Right cardiac atrium (tissue), 5 donors: ENCODE data around the gene ARPC5. TPM values are rescaled to one million over a fixed set of nuclear protein-coding genes. Genes with fewer than 3 reads are reported as not detected.

Experiments
- ATAC-seq, 2 donors: fragments of 200-7000 bp; cut with Tn5 transposase; one replicate each; pipeline versions ENCODE4 v1.8.0 to v1.9.1; 2020; ENCODE audit warnings: moderate library complexity in 2 of 2, mild to moderate bottlenecking in 1 of 2
- DNase-seq, 3 donors: peaks; one replicate each; pipeline ENCODE4 v3.0.0-alpha.2; 2020
- H3K27ac ChIP-seq: one replicate; pipeline ENCODE4 v1.5.1; 2013; ENCODE audit warnings: mild to moderate bottlenecking, low read length, control low read depth, moderate library complexity
- H3K27me3 ChIP-seq: one replicate; pipeline ENCODE4 v1.6.1; 2013; ENCODE audit not compliant: control insufficient read depth, insufficient read depth
- H3K4me1 ChIP-seq: one replicate; pipeline ENCODE4 v1.6.1; 2013; ENCODE audit warnings: low read length; ENCODE audit not compliant: control insufficient read depth, insufficient read depth
- H3K4me3 ChIP-seq: one replicate; pipeline ENCODE4 v1.5.1; 2013; ENCODE audit warnings: low read length, control low read depth
- H3K9me3 ChIP-seq: one replicate; pipeline ENCODE4 v1.6.1; 2013; ENCODE audit warnings: low read length; ENCODE audit not compliant: control insufficient read depth
- WGBS: extraction: QIAGEN DNeasy Blood & Tissue Kit; methylation state at CpG from one replicate; pipeline ENCODE4 v1.1.7; 2013; 5-methylcytosine and 5-hydroxymethylcytosine counted together
- intact Hi-C, 4 donors: fragments of 100-400 bp; cut with DNase I; formaldehyde crosslinking; loops; one replicate each; pipeline versions ENCODE4 v1.11.0 to v1.14.0; 2022 to 2023
- polyA plus RNA-seq: library from polyadenylated mRNA; stranded (reverse); fragments of 200-250 nt; gene quantifications from one replicate; pipeline ENCODE4 v1.2.3, GENCODE V29; 2013
- total RNA-seq, 4 donors: library from RNA; stranded (reverse); fragmentation: NEBNext Ultra II Directional; extraction: Animal tissue kit (Norgen Biotek cat#: 25700); gene quantifications; one replicate each; pipeline ENCODE4 v1.2.1, GENCODE V29; 2021
- donor health status: healthy with polysubstance abuse.
- donor health status: DM: no; HTN: yes; CAD: no.
- donor health status: DM: no; HTN: no; CAD: no.
- donor health status: DM: no; HTN: yes; CAD: no; lungs with severe emphysema.
- donor health status: DM: yes; HTN: yes; CAD: no.

ARPC5 gene
- total and polyA plus RNA-seq, 5 donors = 36.5 to 74.7 (median 50.8) TPM

DNA sequence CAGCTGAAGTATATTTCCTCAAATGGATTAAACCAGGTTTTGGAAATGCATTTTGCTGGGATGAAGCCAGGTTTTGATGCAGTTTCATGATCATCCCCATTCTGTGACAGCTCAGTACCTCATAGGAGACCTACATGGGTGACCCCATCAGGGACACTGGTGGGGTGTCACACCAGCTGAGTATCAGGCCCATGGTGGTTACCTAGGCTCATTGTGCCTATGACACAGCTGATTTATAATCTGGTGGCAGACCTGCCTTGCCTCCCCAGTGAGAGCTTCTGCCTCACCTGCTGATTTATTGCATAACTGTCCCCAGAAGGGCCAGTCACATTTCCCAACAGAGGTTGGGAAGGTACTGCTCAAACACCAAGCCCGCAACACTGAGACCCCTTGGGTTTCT lies 49.1 kb downstream of the ARPC5 start:
- no peak overlapping the region for H3K4me3 ChIP-seq
- no peaks in the 10 kb centered on the region for H3K9me3 ChIP-seq
- no peak overlapping the region for H3K27ac ChIP-seq
- 84% methylated on average over 1 of the region's 1 CpG for WGBS
- intact Hi-C loops = no loop called here
- no peaks in the 10 kb centered on the region for H3K4me1 ChIP-seq
- no peaks in the 10 kb centered on the region for H3K27me3 ChIP-seq
- DNase-seq = no peak
- no peak for ATAC-seq

DNA sequence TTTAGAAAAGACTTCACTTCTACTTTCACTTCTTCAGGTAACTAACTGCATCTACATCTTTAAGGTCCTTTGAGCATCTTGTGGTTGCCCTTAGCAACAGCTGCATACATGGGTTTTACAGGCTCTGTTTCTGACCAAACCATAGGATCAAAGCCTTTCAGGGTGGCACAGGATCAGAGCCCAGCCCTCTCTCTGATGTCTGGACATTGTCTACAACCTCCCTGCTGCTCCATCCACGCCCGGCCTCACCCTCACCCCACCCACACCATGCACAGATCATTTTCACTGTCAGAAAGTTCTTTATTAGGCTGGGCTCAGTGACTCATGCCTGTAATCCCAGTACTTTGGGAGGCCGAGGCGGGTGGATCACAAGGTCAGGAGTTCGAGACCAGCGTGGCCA lies 50.5 kb downstream of the ARPC5 start:
- intact Hi-C loops = no loop called here
- DNase-seq = no peak

DNA sequence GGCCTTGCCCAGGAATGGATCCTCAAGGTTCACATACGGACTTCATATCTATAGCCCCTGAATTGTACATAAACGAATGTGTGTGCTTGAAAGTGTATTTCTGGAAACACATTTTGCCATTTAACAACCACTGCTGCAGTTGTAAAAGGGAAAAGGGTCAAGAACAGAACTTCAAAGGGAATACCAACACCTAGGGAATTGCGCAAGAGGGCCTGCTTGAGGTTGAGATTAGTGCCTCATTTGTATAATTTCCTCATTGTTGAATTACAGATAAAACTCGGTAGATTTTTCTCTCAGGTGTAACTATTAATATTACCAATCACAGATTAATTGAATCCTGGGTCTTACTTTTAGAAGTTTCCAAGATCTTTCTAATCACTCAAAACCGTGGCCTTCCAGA lies 51.4 kb downstream of the ARPC5 start:
- no peak for DNase-seq
- Histone ChIP-seq H3K27me3 (no peaks in the 10 kb centered on the region), H3K9me3 (no peaks in the 10 kb centered on the region), H3K4me3 (no peak overlapping the region), H3K4me1 (no peaks in the 10 kb centered on the region), H3K27ac (no peak overlapping the region)
- 68% methylated on average over 5 of the region's 5 CpGs for WGBS
- ATAC-seq = no peak
- intact Hi-C loops = no loop called here

More for the DNA sequence above, 50.5 kb downstream of the ARPC5 start:
- Histone ChIP-seq H3K4me1 (no peaks in the 10 kb centered on the region), H3K27ac (no peak overlapping the region), H3K4me3 (no peak overlapping the region), H3K27me3 (no peaks in the 10 kb centered on the region), H3K9me3 (no peaks in the 10 kb centered on the region)
- ATAC-seq = no peak
- 86% methylated on average over 6 of the region's 6 CpGs for WGBS

DNA sequence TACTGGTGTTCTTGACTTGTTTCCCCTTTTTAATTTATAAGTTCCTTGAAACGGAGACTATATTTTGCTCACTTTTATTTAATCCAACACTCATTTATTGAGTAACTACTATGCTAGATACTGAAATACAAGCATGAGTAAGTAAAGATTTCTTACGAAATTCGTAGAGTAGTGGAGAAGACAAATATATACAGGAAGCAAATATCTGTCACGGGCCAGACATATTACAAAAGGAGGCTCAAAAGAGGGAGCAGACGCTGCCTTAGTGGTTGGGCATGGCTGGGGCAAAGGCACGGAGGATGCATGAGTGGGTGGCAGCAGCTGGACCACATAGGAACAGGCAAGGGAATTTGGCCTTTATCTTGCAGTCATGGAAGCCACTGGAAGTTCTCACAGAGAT lies 52.1 kb downstream of the ARPC5 start:
- Histone ChIP-seq H3K27me3 (no peaks in the 10 kb centered on the region), H3K4me1 (peaks cover 2% of the 10 kb centered on the region), H3K4me3 (no peak overlapping the region), H3K27ac (no peak overlapping the region), H3K9me3 (no peaks in the 10 kb centered on the region)
- intact Hi-C loops = no loop called here
- WGBS = 78% methylated on average over 6 of the region's 6 CpGs
- DNase-seq (no peak), ATAC-seq (peak; percentile 44 to 49)

DNA sequence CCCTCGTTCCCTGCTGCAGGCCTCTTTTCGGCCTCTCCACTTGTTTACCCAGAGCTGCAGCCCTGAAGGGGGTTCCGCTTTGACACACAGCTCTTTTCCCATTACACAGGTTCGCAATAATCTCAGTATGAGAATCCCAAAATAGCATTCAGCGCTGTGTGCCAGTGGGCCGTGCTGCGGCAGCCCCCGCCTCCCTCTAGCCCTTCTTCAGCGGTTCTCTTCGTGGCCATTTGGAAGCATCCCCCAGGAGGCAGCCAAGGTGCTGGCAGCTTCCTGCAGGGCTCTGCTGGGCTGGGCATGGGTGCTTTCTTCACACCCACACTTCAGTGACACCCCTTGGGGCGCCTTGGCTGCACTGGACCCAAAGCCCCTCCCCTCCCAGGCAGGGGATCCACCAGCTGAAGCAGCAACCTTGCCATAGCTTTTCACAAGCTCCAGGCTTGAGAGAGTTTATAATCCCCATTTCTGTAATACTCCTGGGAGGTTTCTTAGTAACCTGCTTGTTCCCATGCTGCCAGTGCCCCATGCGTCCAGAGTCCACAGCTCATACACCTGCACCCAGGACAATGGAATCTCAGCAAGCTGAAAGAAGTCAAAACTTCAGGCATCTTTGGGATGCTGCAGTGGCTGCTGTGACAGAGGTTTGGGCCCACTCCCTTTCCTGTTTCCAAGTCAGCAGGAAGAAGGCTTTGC lies 53.4 kb downstream of the ARPC5 start:
- H3K27ac ChIP-seq = no peak overlapping the region
- DNase-seq = peak in 1 of 3 donors; percentile 63

DNA sequence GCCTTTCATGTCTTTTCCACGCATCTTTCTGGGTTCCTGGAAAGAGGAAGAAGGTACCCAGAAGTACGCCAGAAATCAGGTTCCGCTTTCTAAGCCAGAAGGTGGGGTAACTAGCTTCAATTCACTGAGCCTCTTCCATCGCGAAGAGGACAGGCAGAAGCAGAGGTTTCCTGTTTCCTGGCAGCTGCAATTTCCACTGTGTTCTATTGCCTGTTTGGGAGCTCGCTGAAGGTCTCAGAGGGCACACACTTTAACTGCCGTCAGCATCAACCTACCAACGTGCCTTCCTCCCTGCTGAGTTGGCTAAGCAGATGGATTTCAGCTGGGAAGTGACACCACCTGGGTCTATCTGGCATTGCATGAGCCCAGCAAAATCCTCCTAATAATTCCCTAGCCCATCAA lies 55.3 kb downstream of the ARPC5 start:
- Histone ChIP-seq H3K27me3 (no peaks in the 10 kb centered on the region), H3K4me1 (peaks cover 2% of the 10 kb centered on the region), H3K9me3 (no peaks in the 10 kb centered on the region), H3K4me3 (no peak overlapping the region), H3K27ac (no peak overlapping the region)
- intact Hi-C loops = no loop called here
- DNase-seq = no peak
- 45% methylated on average over 8 of the region's 8 CpGs for WGBS
- peak; percentile 47 to 61 for ATAC-seq

More for the DNA sequence above, 53.4 kb downstream of the ARPC5 start:
- 66% methylated on average over 12 of the region's 12 CpGs for WGBS
- H3K4me1 ChIP-seq = peaks cover 2% of the 10 kb centered on the region
- no peak overlapping the region for H3K4me3 ChIP-seq
- no peaks in the 10 kb centered on the region for H3K9me3 ChIP-seq
- intact Hi-C loops = no loop called here
- peak in 1 of 2 donors; percentile 32 for ATAC-seq
- no peaks in the 10 kb centered on the region for H3K27me3 ChIP-seq

DNA sequence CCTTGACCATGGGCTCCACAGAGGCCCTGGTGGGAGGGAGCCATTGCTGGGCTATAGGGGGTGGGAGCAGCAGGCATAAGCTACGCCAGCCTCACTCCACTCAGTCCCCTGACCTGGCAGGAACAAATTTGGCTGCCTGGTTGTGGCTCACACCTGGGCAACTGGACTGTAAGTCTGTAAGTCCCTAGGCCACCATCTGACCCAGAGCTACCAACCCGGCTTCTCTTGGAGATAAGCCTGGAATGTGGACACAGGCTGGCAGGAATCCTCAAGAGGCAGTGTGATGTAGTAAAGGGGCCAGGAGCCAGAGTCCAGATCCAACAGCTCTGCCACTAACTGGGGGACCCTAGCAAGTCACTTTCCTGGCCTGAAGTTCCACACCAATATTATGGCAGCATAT lies 56.7 kb downstream of the ARPC5 start:
- DNase-seq = no peak
- WGBS = 77% methylated on average over 2 of the region's 2 CpGs
- intact Hi-C loops = no loop called here
- Histone ChIP-seq H3K27ac (no peak overlapping the region), H3K27me3 (no peaks in the 10 kb centered on the region), H3K9me3 (no peaks in the 10 kb centered on the region), H3K4me3 (no peak overlapping the region), H3K4me1 (peaks cover 2% of the 10 kb centered on the region)
- ATAC-seq = peak; percentile 12 to 22

DNA sequence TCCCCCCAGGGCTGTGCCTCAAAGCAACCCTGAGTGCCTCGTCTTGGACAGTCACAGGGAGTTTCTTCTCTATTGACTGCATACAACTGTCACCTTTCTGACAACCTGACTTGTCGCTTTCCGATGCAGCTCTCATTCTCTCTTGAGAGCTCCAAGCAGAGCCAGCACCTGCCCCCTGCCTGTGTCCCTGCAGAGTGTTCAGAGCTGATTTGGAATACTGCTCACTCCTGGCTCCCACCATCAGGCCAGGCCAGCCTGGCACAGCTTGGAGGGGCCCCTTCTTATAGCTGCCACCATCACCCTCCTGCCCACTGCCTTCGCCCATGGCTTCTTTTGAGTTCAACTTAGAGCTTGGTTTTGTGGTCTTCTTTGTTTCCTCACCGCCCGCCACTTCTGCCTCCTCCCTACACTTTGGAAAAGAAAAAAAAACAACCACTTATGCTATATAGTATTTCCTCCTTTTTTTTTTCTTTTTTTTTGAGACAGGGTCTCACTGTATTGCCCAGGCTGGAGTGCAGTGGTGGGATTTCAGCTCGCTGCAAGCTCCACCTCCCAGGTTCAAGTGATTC lies 57.6 kb downstream of the ARPC5 start:
- Histone ChIP-seq H3K27ac (no peak overlapping the region), H3K4me3 (no peak overlapping the region), H3K27me3 (no peaks in the 10 kb centered on the region), H3K4me1 (peaks cover 2% of the 10 kb centered on the region), H3K9me3 (no peaks in the 10 kb centered on the region)
- intact Hi-C loops = no loop called here
- ATAC-seq = no peak
- DNase-seq = no peak
- WGBS = 83% methylated on average over 7 of the region's 7 CpGs

DNA sequence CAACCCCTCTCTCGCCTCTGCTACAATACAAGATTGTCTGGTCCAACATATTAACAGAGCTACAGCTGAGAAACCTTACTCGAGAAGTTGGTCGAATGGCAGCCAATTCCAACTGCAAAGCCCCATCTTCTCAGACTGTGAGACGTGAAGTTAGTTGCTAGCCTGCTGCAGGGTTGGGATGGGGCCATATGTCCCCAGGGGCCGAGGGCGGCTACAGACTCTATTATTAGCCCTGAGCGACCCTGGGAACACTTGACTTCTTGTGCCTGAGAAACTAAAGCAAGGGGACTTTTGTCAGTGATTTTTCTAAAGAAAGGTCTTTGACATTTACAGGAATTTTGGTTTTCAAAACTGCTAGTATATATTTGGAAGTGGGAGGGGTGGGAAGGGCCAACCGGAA lies 59.0 kb downstream of the ARPC5 start:
- Histone ChIP-seq H3K4me3 (no peak overlapping the region), H3K9me3 (no peaks in the 10 kb centered on the region), H3K27me3 (no peaks in the 10 kb centered on the region), H3K4me1 (peaks cover 2% of the 10 kb centered on the region), H3K27ac (no peak overlapping the region)
- peak in 1 of 3 donors; percentile 77 for DNase-seq
- no peak for ATAC-seq
- 50% methylated on average over 8 of the region's 8 CpGs for WGBS
- intact Hi-C loops = no loop called here

DNA sequence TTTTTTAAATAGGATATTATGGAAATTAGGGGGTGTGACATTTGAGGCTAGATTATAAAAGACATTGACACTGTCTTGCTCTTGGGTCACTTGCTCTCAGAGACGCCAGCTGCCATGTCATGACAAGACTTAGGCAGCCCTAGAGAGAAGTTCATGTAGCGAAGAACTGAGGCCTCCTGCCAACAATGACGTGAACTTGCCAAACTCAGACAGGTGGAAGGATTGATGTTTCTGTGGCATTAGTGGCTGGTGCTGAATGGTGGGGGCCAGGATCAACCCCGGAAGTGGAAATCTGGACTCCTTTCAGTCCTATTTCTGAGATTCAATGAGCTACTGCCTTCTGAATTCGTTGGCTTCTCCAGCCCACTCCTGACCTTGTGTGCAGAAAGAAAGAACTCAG lies 60.0 kb downstream of the ARPC5 start:
- Histone ChIP-seq H3K4me3 (no peak overlapping the region), H3K4me1 (peaks cover 2% of the 10 kb centered on the region), H3K27me3 (no peaks in the 10 kb centered on the region), H3K9me3 (no peaks in the 10 kb centered on the region), H3K27ac (peak overlapping the region; percentile 7)
- intact Hi-C loops = no loop called here
- ATAC-seq (no peak), DNase-seq (no peak)
- WGBS = 86% methylated on average over 5 of the region's 5 CpGs

DNA sequence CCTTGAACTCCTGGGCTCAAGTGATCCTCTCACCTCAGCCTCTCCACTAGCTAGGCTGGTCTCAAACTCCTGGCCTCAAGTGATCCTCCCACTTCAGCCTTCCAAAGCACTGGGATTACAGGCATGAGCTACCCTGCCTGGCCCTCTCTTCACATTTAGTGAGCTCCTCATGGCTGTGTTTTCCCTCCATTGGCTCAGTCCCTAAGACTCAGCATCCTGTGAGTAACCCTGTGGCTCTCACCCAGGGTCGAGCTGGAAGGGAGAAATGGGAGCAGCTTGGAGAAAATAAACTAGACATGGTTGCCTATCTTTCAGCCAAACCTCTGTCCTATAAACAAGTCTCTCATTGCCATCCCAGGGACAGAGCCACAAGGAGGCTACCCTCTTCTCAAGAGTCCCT lies 62.9 kb downstream of the ARPC5 start:
- H3K4me1 ChIP-seq = peaks cover under 1% of the 10 kb centered on the region
- 79% methylated on average over 1 of the region's 1 CpG for WGBS

More for the DNA sequence above, 62.9 kb downstream of the ARPC5 start:
- Histone ChIP-seq H3K27ac (no peak overlapping the region), H3K4me3 (no peak overlapping the region), H3K9me3 (no peaks in the 10 kb centered on the region), H3K27me3 (no peaks in the 10 kb centered on the region)
- intact Hi-C loops = no loop called here
- ATAC-seq = no peak
- DNase-seq = no peak
